ENCODE results near the gene RBM6. TPM values are rescaled to one million over a fixed set of nuclear protein-coding genes. Genes with fewer than 3 reads are reported as not detected.

RBM6 gene
- total RNA-seq, 1 donor from 2014 or later: 36.7 TPM

DNA sequence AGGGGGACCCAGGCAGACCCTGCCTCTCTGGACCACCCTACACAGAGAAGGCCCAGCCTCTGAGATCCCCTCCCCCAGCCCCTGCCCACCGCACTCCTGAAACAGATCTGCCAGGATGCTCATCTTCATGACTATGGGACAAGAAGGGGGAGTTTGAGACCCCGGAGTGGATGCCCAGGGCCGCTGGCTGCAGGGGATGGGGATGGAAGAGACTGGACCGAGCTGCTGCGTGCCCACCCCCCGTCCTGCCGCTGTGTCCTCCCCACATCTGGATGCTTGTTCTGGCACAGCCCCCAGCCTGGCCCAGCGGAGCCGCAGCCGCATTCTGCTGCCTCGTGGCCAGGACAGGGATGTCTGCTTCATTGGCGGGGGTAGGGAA is 184.8 kb downstream of the RBM6 start:
- DNase-seq (ENCODE audit: low read depth in 2 of 2): no peak

DNA sequence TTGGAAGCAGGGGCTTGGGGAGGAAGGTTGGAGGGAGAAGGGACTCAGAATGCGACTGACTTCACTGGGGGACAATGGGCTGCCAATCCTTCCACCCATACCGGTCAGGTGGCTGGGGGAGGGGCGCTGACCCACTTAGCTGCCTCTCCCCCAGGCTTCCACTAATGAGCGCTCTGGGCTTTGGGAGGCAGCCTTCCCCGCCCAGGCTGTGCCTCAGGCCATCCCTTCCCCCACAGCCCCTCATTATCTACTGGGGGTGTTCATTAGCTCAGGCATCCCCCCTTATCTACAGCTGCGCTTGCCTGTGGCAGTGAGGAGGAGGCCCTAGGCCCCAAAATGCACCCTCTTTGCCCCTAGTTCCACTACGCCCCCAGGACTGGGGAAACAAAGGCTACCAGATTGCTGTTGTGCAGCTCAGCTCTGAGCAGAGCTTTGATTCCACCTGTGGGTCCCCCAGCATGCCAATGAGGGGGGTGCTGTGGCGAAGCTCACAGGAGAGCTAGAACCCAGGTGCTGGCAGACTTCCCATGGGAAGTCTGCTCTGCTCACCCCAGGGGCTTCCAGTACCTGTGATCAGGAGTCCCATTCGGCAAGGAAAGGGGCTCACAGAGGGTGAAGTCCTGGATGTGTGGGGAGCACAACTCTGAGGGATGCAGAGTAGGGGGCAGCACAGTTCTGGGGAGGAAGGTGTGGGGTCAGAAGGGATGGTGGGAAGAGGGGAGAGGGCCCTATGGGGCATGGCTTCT is 185.8 kb downstream of the RBM6 start:
- DNase-seq (ENCODE audit: low read depth in 2 of 2): no peak

GRCh38 chr3:50126287-50127211 is 186.6 kb downstream of the RBM6 start:
- no peak for DNase-seq (ENCODE audit: low read depth in 2 of 2)

Other genes starting within 250 kb of the RBM6 start
- under 0.01 and 0.40 TPM in 2 replicates for gene AMIGO3, start 220.5 kb upstream of the RBM6 start, total RNA-seq
- gene GMPPB, start 216.2 kb upstream of the RBM6 start, total RNA-seq: 12.9 and 19.4 TPM in 2 replicates
- 37.3 and 47.4 TPM in 2 replicates for gene IP6K1, start 153.6 kb upstream of the RBM6 start, total RNA-seq
- not detected in 2 replicates for gene CDHR4, start 140.3 kb upstream of the RBM6 start, total RNA-seq
- gene INKA1, start 136.9 kb upstream of the RBM6 start, total RNA-seq: 12.3 and 17.2 TPM in 2 replicates
- 23.3 and 23.4 TPM in 2 replicates for gene UBA7, start 126.2 kb upstream of the RBM6 start, total RNA-seq
- gene TRAIP, start 83.6 kb upstream of the RBM6 start, total RNA-seq: 1.2 and 2.4 TPM in 2 replicates
- gene CAMKV, start 70.2 kb upstream of the RBM6 start, total RNA-seq: under 0.01 TPM in 2 replicates
- under 0.01 and 0.22 TPM in 2 replicates for gene MST1R, start 36.3 kb upstream of the RBM6 start, total RNA-seq
- 5.7 and 7.9 TPM in 2 replicates for gene MON1A, start 10.3 kb upstream of the RBM6 start, total RNA-seq
- gene RBM5, start 148.8 kb downstream of the RBM6 start, total RNA-seq: 84.3 and 152 TPM in 2 replicates
- 8.3 and 16.1 TPM in 2 replicates for gene SEMA3F, start 215.2 kb downstream of the RBM6 start, total RNA-seq